HepG2 (cell line): Measurements from ENCODE around the gene MAT2A. TPM values are rescaled to one million over a fixed set of nuclear protein-coding genes. Genes with fewer than 3 reads are reported as not detected.

Experiments used
- HMG20A ChIP-seq: IDR thresholded peaks from 2 replicates; pipeline ENCODE4 v1.6.1; 2016; ENCODE audit warnings: borderline replicate concordance
- MAFG ChIP-seq: sonication (generic); formaldehyde crosslinking; IDR thresholded peaks from 2 replicates; pipeline ENCODE4 v1.5.1; 2020; ENCODE audit warnings: mild to moderate bottlenecking, missing genetic modification reagents
- POLR2A ChIP-seq, 2 experiments: IDR thresholded peaks; 2 replicates each; pipeline ENCODE4 v1.6.1; 2011; ENCODE audit warnings: low read depth in 2 of 2, low read length in 2 of 2, mild to moderate bottlenecking in 1 of 2, moderate library complexity in 1 of 2; ENCODE audit not compliant: insufficient read depth in 1 of 2
- POLR2AphosphoS5 ChIP-seq: IDR thresholded peaks from 2 replicates; pipeline ENCODE4 v1.6.1; 2012; ENCODE audit warnings: low read depth, low read length
- RAD51 ChIP-seq: fragments of 450-650 bp; IDR thresholded peaks from 2 replicates; pipeline ENCODE4 v1.6.1; 2016; ENCODE audit warnings: borderline replicate concordance
- SIX4 ChIP-seq: sonication (generic); formaldehyde crosslinking; IDR thresholded peaks from 2 replicates; pipeline ENCODE4 v1.4.0; 2020; ENCODE audit warnings: missing genetic modification reagents
- ZNF30 ChIP-seq: sonication (generic); formaldehyde crosslinking; IDR thresholded peaks from 2 replicates; pipeline ENCODE4 v1.5.0; 2020; ENCODE audit warnings: mild to moderate bottlenecking, missing genetic modification reagents
- polyA plus RNA-seq, 8 experiments: library from polyadenylated mRNA; depleted of rRNA in 3 of 8; stranded (reverse) in 7 of 8; unstranded in 1 of 8; fragments of >200 nt; fragmentation: Illumina TruSeq in 4 of 8; extraction: Trizol in 4 of 8; gene quantifications; 2 replicates each; pipeline versions ENCODE4 v1.2.1 to v1.2.3, GENCODE V29; 2011 to 2016; ENCODE audit warnings: low read depth in 4 of 8, missing spikeins in 1 of 8, mixed read lengths in 1 of 8; ENCODE audit not compliant: insufficient read depth in 1 of 8
- total RNA-seq, 5 experiments: library from RNA; depleted of rRNA; stranded (reverse); fragments of >200 nt; fragmentation: Illumina TruSeq; extraction: Trizol; gene quantifications; 2 replicates each; pipeline ENCODE4 v1.2.3, GENCODE V29; 2016; ENCODE audit warnings: low read depth in 1 of 5
- TF ChIP-seq, protein P1 (sequence below): sonication (generic); formaldehyde crosslinking; IDR thresholded peaks from 2 replicates; pipeline ENCODE4 v1.4.0; 2020; ENCODE audit warnings: missing genetic modification reagents
- TF ChIP-seq, protein P2 (sequence below), 2 experiments: fragments of 450-650 bp in 1 of 2; sonication (generic) in 1 of 2; formaldehyde crosslinking; IDR thresholded peaks; 2 replicates each; pipeline versions ENCODE4 v1.5.0 to v1.8.0; 2020 to 2022; ENCODE audit warnings: mild to moderate bottlenecking in 1 of 2, missing genetic modification reagents in 1 of 2
- TF ChIP-seq, protein P3 (sequence below): sonication (generic); formaldehyde crosslinking; IDR thresholded peaks from 2 replicates; pipeline ENCODE4 v1.4.0; 2020; ENCODE audit warnings: missing genetic modification reagents

MAT2A gene
- total and polyA plus RNA-seq, 2 of the 13 experiments (the other 11 are each of a cell fraction or from before 2014, with no cell fraction given): 155 to 331 TPM

DNA sequence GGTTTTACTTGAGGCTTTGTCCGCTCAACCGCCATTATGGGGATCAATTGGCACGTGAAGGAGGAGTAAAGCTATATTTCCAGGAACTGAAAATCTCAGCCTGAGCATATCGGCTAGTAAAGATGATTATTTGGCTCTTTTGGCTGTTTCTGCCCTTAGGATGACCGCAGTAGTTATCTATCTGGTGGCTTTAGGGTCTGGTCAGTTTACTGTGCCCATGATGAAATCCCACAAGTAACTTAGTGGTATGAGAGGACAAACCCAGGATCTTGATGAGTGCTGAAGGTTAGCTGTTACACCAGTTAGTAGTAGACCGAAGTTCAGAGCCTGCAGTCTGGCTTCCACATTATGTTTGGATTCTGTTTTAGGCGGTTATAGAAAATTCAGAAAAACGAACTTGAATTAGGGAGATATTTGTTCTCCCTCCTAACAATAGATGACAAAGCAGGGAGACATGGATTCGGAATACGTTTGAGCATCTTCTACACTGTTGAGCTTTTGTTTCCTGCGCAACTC, 1.2 kb downstream of the MAT2A start (continued):
- TF ChIP-seq, protein P1, sequence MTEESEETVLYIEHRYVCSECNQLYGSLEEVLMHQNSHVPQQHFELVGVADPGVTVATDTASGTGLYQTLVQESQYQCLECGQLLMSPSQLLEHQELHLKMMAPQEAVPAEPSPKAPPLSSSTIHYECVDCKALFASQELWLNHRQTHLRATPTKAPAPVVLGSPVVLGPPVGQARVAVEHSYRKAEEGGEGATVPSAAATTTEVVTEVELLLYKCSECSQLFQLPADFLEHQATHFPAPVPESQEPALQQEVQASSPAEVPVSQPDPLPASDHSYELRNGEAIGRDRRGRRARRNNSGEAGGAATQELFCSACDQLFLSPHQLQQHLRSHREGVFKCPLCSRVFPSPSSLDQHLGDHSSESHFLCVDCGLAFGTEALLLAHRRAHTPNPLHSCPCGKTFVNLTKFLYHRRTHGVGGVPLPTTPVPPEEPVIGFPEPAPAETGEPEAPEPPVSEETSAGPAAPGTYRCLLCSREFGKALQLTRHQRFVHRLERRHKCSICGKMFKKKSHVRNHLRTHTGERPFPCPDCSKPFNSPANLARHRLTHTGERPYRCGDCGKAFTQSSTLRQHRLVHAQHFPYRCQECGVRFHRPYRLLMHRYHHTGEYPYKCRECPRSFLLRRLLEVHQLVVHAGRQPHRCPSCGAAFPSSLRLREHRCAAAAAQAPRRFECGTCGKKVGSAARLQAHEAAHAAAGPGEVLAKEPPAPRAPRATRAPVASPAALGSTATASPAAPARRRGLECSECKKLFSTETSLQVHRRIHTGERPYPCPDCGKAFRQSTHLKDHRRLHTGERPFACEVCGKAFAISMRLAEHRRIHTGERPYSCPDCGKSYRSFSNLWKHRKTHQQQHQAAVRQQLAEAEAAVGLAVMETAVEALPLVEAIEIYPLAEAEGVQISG (CRISPR knock-in tag): no peak
- TF ChIP-seq ZNF30 (0 out of 2 replicates have a peak, but pooled peaks have one; percentile 1), POLR2AphosphoS5 (peak; percentile 29; the same call in 1 of the 2 replicates), POLR2A (IDR thresholded peaks at IDR 0.05; ENCODE audit: insufficient read depth in 1 of 2, low read depth in 2 of 2, low read length in 2 of 2) (peak in 1 of 2 experiments; percentile 61; a peak in 1 of 4 replicates), RAD51 (no peak), HMG20A (CRISPR knock-in tag) (0 out of 2 replicates have a peak, but pooled peaks have one; percentile 4), MAFG (CRISPR knock-in tag) (0 out of 2 replicates have a peak, but pooled peaks have one; percentile 17), SIX4 (CRISPR knock-in tag) (no peak)
- TF ChIP-seq, protein P2, sequence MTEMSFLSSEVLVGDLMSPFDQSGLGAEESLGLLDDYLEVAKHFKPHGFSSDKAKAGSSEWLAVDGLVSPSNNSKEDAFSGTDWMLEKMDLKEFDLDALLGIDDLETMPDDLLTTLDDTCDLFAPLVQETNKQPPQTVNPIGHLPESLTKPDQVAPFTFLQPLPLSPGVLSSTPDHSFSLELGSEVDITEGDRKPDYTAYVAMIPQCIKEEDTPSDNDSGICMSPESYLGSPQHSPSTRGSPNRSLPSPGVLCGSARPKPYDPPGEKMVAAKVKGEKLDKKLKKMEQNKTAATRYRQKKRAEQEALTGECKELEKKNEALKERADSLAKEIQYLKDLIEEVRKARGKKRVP (CRISPR knock-in tag; IDR thresholded peaks at IDR 0.05): 0 out of 4 replicates have a peak, but pooled peaks of 1 of the 2 experiments have one; percentile 3
- TF ChIP-seq, protein P3, sequence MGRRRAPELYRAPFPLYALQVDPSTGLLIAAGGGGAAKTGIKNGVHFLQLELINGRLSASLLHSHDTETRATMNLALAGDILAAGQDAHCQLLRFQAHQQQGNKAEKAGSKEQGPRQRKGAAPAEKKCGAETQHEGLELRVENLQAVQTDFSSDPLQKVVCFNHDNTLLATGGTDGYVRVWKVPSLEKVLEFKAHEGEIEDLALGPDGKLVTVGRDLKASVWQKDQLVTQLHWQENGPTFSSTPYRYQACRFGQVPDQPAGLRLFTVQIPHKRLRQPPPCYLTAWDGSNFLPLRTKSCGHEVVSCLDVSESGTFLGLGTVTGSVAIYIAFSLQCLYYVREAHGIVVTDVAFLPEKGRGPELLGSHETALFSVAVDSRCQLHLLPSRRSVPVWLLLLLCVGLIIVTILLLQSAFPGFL (CRISPR knock-in tag): no peak
